Measurements from ENCODE around the gene PTCD2.

- no peak for TF ChIP-seq CTCF (IDR thresholded peaks at IDR 0.05)
- no peak for TF ChIP-seq EP300 (IDR thresholded peaks at IDR 0.05)
These were observed 25.7 kb upstream of the PTCD2 start for GRCh38 chr5:72294473-72294872.
